Fibroblast of pulmonary artery (primary cell): ENCODE data around the gene AP3D1.
"Not testable (repeated sequence)": the region's sequence is repeated elsewhere in the genome, so short reads cannot be mapped to it uniquely, and the experiment has no call there.

Experiments
- DNase-seq: peaks from one replicate; pipeline ENCODE4 v3.0.0-alpha.2; 2010; ENCODE audit warnings: low read depth
- H3K4me3 ChIP-seq: replicated peaks from 2 replicates; pipeline ENCODE4 v1.5.1; 2011; ENCODE audit warnings: low read depth, mild to moderate bottlenecking, control low read depth, low read length, moderate library complexity
- CTCF ChIP-seq: IDR thresholded peaks from 2 replicates; pipeline ENCODE4 v1.5.1; 2011; ENCODE audit warnings: mild to moderate bottlenecking, control low read depth, low read length, inconsistent platforms; ENCODE audit errors: missing control alignments

The AP3D1 gene

DNA sequence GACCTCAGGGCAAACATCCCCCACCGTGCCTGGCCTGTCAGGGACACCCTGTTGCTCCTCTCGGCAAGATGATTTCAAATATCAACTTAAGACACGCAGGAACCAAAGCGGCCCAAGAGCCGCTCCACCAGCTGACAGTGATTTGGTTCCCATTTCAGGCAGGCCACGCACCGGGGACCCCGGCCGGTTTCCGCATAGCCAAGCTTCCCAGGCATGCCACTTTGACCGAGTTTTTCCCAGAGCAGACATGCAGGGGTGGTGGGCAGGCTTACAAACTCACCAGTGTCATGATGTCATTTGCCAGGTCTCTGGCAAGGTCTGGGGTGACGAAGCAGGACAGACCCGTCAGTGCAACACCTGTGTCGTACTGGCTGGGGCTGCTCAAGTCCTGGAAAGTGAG is 19.2 kb downstream of the AP3D1 start:
- no peak for TF ChIP-seq CTCF
- no peak for DNase-seq
- no peak overlapping the region for H3K4me3 ChIP-seq

DNA sequence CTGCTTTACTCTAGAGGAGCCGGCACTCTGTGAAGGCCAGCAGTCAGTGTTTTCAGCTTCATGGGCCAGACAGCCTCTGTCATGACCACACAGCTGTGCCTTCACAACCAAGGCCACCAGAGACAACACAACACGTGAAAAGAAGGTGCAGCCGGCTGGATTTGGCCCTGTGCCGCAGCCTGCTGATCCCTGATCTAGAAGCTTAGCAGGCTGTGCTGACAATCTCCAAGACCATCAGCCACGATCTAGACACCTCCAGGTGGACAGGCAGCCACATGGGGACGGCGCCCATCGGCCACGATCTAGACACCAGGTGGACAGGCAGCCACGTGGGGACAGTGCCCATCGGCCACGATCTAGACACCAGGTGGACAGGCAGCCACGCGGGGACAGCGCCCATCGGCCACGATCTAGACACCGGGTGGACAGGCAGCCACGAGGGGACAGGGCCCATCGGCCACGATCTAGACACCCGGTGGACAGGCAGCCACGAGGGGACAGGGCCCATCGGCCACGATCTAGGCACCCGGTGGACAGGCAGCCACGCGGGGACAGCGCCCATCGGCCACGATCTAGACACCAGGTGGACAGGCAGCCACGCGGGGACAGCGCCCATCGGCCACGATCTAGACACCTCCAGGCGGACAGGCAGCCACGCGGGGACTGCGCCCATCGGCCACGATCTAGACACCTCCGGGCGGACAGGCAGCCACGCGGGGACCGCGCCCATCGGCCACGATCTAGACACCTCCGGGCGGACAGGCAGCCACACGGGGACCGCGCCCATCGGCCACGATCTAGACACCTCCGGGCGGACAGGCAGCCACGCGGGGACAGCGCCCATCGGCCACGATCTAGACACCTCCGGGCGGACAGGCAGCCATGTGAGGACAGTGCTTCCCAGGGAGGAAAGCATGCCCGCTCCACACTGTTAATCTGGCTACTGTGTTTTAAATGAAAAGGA is 20.1 kb downstream of the AP3D1 start:
- not testable (repeated sequence) for H3K4me3 ChIP-seq, DNase-seq

GRCh38 chr19:2129892-2130770 is 21.2 kb downstream of the AP3D1 start:
- TF ChIP-seq CTCF = no peak
- H3K4me3 ChIP-seq = no peak overlapping the region
- no peak for DNase-seq

DNA sequence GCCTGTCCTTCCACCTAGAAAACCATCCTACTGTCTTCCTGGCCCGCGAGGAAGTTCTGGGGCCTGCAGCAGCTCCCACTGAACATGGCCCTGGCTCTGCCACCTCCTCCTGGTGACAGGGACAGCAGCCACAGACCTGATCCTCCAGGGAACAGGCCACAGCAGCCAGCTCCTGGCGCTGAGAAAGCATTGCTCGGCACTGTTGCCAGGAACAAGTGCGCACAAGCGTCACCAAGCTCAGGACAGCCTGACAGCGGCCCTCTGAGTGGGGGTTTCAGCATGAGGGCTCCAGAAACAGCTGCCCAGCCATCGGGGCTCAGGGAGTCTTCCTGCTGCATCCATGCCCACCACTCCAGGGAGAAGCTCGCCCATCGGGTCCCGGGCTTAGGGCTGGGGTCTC is 21.9 kb downstream of the AP3D1 start:
- no peak for DNase-seq
- H3K4me3 ChIP-seq = no peak overlapping the region
- TF ChIP-seq CTCF = no peak

DNA sequence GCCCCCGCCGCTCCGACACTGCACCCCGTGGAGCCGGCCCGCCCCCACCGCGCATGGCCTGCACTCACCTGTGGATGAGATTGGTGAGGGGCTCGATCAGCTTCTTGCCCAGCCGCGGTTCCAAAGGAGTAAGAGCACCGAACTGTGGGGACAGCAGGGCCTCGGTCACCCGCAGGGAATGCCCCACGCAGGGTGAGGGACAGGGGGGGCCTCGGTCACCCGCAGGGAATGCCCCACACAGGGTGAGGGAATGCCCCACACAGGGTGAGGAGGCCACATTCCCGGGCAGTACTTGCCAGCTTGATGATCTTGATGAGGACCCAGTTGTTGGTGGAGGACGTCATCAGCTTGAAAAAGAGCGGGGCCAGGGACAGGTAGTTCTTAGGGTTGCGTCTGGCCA is 22.3 kb downstream of the AP3D1 start:
- no peak for DNase-seq
- H3K4me3 ChIP-seq = no peak overlapping the region
- no peak for TF ChIP-seq CTCF

- not testable (repeated sequence) for DNase-seq, H3K4me3 ChIP-seq
These were observed 23.1 kb downstream of the AP3D1 start for GRCh38 chr19:2128252-2128651.

DNA sequence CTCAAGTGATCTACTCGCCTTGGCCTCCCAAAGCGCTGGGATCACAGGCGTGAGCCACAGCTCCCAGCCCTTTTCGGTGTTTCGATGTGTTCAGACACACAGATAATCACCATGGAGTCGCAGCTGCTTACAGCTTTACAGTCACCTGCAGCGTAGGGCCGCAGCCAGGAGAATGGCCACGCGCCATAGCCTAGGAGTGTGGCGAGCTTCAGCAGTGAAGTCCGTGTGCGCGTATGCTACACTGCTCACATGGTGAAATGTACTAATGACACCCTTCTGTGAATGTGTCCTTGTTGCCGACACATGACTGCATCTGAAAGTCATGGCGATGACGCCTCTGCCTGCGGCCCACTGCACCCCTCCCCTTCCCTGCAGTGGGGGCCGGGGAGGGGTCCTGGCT is 23.6 kb downstream of the AP3D1 start:
- H3K4me3 ChIP-seq = no peak overlapping the region
- no peak for TF ChIP-seq CTCF
- DNase-seq = no peak
